ENCODE data around the gene EPYC.
"Not testable (repeated sequence)": the region's sequence is repeated elsewhere in the genome, so short reads cannot be mapped to it uniquely, and the experiment has no call there.

EPYC gene

GRCh38 chr12:90989686-90990111, 15.1 kb downstream of the EPYC start:
- DNase-seq (ENCODE audit: low read depth), result no peak
- TF ChIP-seq MYC (IDR thresholded peaks at IDR 0.05; ENCODE audit: low read depth, low read length) (no peak), CTCF (IDR thresholded peaks at IDR 0.05; ENCODE audit: low read depth, low read length) (no peak), MAX (IDR thresholded peaks at IDR 0.05; ENCODE audit: low read depth, low read length) (no peak), POLR2A (IDR thresholded peaks at IDR 0.05; ENCODE audit: extremely low read depth, insufficient read length) (no peak)
- H3K4me3 ChIP-seq (ENCODE audit: low read depth, low read length), result no peak overlapping the region

GRCh38 chr12:90987520-90987919, 17.3 kb downstream of the EPYC start:
- H3K4me3 ChIP-seq (ENCODE audit: low read depth, low read length), result no peak overlapping the region
- no peak for DNase-seq (ENCODE audit: low read depth)
- TF ChIP-seq CTCF (IDR thresholded peaks at IDR 0.05; ENCODE audit: low read depth, low read length) (peak; percentile 19), POLR2A (IDR thresholded peaks at IDR 0.05; ENCODE audit: extremely low read depth, insufficient read length) (no peak)

GRCh38 chr12:90987101-90987500, 17.7 kb downstream of the EPYC start:
- no peak overlapping the region for H3K4me3 ChIP-seq (ENCODE audit: low read depth, low read length)
- DNase-seq (ENCODE audit: low read depth), result no peak
- no peak for TF ChIP-seq CTCF (IDR thresholded peaks at IDR 0.05; ENCODE audit: low read depth, low read length)
- no peak for TF ChIP-seq MYC (IDR thresholded peaks at IDR 0.05; ENCODE audit: low read depth, low read length)
- TF ChIP-seq POLR2A (IDR thresholded peaks at IDR 0.05; ENCODE audit: extremely low read depth, insufficient read length), result no peak
- TF ChIP-seq MAX (IDR thresholded peaks at IDR 0.05; ENCODE audit: low read depth, low read length), result no peak

- DNase-seq (ENCODE audit: low read depth); H3K4me3 ChIP-seq (ENCODE audit: low read depth, low read length): not testable (repeated sequence)
These were observed 19.4 kb downstream of the EPYC start for GRCh38 chr12:90985331-90985730.

GRCh38 chr12:90984114-90984513, 20.7 kb downstream of the EPYC start:
- no peak for TF ChIP-seq MAX (IDR thresholded peaks at IDR 0.05; ENCODE audit: low read depth, low read length)
- no peak for TF ChIP-seq MYC (IDR thresholded peaks at IDR 0.05; ENCODE audit: low read depth, low read length)
- TF ChIP-seq POLR2A (IDR thresholded peaks at IDR 0.05; ENCODE audit: extremely low read depth, insufficient read length), result no peak
- TF ChIP-seq CTCF (IDR thresholded peaks at IDR 0.05; ENCODE audit: low read depth, low read length), result no peak

GRCh38 chr12:90982170-90982569, 22.6 kb downstream of the EPYC start:
- TF ChIP-seq MYC (IDR thresholded peaks at IDR 0.05; ENCODE audit: low read depth, low read length) (no peak), POLR2A (IDR thresholded peaks at IDR 0.05; ENCODE audit: extremely low read depth, insufficient read length) (no peak), MAX (IDR thresholded peaks at IDR 0.05; ENCODE audit: low read depth, low read length) (no peak), CTCF (IDR thresholded peaks at IDR 0.05; ENCODE audit: low read depth, low read length) (no peak)
- no peak for DNase-seq (ENCODE audit: low read depth)
- no peak overlapping the region for H3K4me3 ChIP-seq (ENCODE audit: low read depth, low read length)

More at GRCh38 chr12:90984114-90984513, 20.7 kb downstream of the EPYC start:
- H3K4me3 ChIP-seq (ENCODE audit: low read depth, low read length), result no peak overlapping the region
- no peak for DNase-seq (ENCODE audit: low read depth)

All from NB4 (cell line).